ENCODE results near the gene DZIP1.
"Not testable (repeated sequence)": the region's sequence is repeated elsewhere in the genome, so short reads cannot be mapped to it uniquely, and the experiment has no call there.

DZIP1 gene

GRCh38 chr13:95593462-95593861 lies 51.0 kb downstream of the DZIP1 start:
- no peak for DNase-seq

DNA sequence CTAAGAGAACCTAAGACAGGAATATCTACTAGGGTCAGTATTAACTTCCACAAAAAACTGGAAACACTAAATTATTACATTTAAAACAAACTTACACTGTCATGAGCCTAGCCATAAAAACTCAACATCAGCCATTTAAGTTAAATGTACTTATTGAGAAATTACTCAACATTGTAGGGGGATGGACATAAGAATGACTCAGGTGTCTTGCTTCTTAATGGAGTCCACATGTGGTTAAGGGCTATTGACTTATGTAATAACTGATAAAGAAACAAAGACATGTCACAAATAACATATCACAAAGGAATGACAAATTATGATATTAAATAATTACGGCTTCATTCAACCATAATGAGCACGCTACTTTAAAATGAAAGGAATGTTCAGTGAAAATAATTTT lies 55.8 kb downstream of the DZIP1 start:
- DNase-seq: no peak

DNA sequence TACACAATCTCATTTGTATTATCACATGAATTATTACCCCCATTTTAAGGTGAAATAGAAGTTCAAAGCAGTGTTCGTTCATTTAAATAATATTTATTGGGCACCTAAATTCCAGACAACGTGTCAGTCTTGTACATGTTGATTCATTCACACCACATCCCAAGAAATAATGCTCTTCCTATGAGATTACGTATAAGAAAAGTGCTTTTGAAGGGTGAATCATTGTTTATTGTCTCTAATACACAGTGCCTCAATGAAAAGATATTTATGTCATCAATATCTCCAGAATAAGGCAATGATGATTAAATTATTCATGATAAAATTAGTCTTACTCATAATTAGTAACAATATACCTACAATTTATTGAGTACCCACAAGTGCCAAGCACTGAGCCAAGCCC lies 56.4 kb downstream of the DZIP1 start:
- DNase-seq: no peak

- no peak for DNase-seq
These were observed 58.6 kb downstream of the DZIP1 start for GRCh38 chr13:95585867-95586266.

GRCh38 chr13:95579303-95579702 lies 65.2 kb downstream of the DZIP1 start:
- DNase-seq: no peak

DNA sequence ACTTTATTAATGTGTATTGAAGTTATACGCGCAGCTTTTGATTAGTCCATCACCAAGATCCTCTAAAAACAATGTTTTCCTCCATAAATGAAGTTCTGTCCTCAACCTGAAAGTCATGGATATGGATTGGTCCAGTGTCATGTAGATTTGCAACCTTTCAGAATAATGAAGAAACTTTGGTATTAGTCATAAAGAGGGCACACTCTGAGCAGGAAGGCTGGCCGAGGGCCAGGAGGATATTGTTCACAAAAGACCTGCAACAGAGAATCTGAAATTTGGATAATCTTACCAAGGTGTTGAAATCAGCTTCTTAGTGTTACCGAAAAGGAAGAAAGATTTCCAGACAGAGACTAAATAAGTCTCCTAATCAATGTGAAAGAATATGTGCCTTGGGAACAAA lies 71.3 kb downstream of the DZIP1 start:
- no peak for DNase-seq

DNA sequence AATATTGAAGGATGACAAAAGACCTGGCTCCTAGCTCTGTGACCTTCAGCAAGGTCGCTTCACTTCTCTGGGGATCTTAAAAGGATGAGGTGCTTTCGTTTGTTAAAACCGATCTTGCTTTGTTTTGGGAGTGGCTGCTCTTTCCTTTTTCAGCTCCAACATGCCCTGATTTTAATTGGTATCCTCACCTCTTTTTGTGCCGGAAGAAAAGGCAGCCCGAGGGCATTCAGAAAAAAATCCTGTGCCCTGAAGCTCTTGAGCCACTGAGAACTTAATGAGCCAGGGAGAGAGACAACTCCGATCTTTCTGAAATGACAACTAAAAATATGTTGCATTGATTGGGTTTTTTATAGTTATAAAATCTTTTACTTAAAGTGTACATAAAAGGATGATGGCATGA lies 72.6 kb downstream of the DZIP1 start:
- DNase-seq: no peak

DNA sequence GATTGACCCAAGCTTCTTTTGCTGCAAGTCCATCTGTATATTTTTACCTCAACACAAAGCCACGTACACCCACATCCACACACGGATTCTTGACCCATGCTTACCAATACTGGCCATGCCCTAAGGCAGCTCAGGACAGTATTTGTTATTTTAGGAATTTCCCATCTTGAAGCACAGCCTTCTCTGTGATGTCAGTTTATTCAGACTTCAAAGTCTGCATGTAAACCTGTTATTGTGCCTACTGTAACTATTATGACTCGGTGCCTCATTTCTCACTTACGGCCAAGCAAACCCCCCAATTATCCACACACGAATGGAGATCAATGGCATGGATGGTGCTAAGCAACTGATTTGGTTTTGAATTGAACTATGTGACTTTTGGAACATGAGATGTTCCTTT lies 74.5 kb downstream of the DZIP1 start:
- DNase-seq: no peak

DNA sequence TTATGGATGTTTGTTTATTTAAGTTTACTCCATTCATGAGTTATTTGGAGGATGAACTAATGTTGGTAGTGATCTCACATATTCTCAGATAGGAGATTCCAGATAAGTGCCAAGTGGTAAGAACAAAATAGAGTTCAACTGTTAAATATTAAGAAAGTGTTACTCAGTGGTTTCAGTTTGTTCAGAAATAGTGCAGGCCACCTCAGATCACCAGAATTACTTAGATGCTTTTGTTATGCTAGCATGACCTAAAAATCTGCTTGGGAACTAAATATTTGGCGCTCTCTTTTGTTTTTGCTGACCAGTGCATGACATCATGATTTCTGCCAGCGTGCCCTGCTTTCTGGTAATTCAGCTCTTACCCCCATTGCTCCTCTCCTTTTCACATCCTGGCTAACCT lies 76.4 kb downstream of the DZIP1 start:
- no peak for DNase-seq

- not testable (repeated sequence) for DNase-seq
These were observed 78.7 kb downstream of the DZIP1 start for GRCh38 chr13:95565758-95566157.

- DNase-seq: no peak
These were observed 79.7 kb downstream of the DZIP1 start for GRCh38 chr13:95564733-95565291.

DNA sequence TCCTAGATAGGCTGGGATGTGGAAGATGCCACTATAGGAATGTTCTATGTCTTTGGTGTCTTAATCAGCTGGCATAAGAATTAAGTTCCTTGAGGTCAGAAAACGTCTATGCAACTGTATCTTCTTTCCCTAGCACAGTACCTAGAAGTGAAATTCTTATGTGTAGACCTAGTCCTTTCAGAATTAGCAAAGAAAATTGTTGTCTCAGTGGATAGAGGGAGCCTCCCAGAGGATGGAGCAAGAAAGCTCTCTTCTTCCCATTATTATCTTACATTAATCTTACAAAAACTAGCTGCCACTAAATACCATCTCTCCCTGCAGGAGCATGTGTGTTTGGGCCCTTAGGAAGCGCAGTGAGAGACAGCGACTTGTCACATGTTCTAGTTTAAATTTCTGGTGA lies 80.4 kb downstream of the DZIP1 start:
- no peak for DNase-seq

GRCh38 chr13:95560387-95560786 lies 84.1 kb downstream of the DZIP1 start:
- DNase-seq: no peak

- DNase-seq: no peak
These were observed 85.4 kb downstream of the DZIP1 start for GRCh38 chr13:95559100-95559499.

GRCh38 chr13:95557013-95557412 lies 87.5 kb downstream of the DZIP1 start:
- no peak for DNase-seq

DNA sequence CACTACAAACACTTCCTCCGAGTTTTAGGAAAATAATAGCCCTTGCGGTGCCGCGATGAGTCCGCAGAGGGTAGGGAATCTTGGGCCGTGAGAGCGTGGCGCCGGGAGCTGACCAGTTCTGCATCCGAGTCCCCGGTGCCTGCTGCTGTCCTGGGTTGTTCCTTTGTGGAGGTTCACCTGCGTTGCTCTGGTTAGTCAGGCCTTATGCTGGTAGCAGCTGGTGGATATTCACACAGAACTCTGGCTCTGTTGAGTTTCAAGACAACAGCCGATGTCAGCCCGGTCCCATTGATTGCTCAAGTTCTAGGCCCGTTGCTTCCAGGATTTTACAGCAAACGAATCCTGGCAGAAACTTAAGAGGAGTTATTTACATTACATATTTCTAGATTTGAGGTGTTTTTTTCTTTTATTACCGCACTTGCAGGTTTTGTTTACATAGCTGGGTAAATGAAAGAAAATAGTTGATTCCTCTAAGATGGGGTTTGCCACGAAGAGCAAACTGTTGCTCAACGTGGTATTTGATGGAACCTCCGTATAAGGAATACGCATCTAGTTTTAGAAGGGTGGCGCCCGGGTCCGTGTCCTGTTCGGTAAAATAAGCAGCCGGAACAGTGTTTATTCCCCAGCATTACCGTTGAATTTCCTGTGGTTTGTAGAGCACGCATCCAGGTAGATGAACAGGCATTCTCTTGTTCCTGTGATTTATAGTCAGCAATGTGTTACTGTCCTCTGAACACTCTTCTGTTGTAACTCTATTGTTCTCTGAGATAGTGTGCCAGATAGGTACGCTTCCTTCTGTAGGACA lies 90.7 kb downstream of the DZIP1 start:
- no peak for DNase-seq

GRCh38 chr13:95552539-95553441 lies 91.7 kb downstream of the DZIP1 start, which contains the start of gene CLDN10:
TSS of gene CLDN10 (plus strand) at chr13:95552720. CDS start at chr13:95552754, 34 bp downstream.
- DNase-seq: no peak

DNA sequence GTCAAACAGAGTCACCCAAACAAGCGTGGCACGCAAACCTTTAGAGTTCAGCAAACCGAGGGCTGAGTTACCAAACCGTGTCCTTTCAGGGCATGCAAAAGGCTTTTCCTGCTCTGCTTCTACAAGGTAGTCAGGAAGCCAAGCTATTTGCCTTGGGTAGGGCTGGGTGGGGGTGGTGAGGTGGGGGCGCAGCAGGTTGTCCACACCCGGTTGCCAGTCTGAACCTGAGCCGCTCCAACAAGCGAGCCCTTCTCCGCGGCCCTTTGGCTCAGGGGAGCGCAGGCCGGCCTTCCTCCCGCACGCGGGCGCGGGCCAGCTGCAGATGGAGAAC lies 92.3 kb downstream of the DZIP1 start:
- DNase-seq: no peak

DNA sequence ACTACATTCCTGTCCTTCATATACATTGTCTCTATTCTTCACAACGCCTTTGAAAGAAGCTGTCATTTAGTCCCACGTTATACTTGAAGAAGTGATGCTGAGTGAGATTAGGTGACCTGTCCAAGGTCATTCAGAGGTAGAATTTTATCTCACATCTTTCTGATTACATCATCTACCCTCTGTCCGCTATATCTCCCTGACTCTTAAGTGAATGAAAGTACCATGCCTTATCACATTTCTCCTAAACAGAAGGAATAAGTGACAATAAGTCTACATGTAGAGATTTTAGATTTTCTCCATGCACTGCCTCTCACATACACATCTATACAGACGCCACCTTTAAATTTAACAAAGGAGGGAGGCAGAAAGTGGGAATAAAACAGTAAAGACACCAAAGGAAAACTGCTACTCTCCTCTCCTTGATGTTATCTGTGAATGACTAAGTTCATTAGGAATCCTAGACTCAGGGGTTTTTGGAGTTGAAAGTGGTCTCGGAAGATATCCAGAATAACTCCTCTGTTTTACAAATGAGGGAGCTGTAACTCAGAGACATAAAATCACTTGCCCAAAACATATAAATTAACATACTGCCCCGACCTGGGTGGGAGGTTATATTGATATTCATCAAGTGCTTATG lies 96.9 kb downstream of the DZIP1 start:
- no peak for DNase-seq

GRCh38 chr13:95546919-95547318 lies 97.6 kb downstream of the DZIP1 start:
- no peak for DNase-seq

DNA sequence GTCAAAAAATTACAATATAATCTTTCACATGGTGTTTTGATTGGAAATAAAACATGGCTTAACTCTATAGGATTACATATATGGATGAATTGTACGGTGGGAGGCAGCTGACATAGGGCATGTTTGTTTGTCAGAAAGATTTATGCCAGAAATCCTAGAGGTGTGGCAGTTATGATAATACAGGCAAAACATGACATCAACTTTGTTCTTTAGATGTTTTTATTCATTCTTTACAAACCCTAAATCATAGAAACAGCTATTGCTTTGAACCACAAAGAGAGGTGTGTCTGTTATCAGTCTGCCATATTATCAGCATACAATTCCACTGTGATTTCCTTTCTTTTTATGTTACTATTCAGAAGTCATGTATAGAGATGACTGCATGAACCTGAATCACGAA lies 100.2 kb downstream of the DZIP1 start:
- DNase-seq: no peak

- DNase-seq: no peak
These were observed 102.5 kb downstream of the DZIP1 start for GRCh38 chr13:95541911-95542474.

DNA sequence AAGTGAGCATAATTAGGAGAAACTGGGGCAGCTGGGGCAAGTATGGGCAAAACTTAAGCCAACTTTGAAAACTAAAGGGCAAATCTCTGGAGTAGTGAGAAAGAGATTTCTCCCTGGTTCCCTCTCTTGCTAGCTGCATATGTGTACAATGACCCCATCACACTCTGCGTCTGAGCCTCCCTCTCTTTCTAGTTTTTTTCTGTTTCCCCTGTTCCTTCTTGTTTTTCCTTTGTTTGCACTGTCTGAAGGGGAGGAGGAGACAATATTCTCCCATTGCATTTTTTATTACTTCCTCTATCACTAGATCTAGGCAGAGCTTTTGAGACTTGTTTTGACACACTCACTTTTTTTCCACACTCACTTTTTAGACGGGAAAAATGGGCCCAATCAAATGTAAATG lies 103.2 kb downstream of the DZIP1 start:
- DNase-seq: no peak
